GM21825 (cell line): ENCODE measurements around the gene SCGB1C1.
"Not testable (repeated sequence)": the region's sequence is repeated elsewhere in the genome, so short reads cannot be mapped to it uniquely, and the experiment has no call there.

Source experiments
- ATAC-seq: cut with Tn5 transposase; IDR thresholded peaks from one replicate; pipeline ENCODE4 v1.9.1; 2021; ENCODE audit warnings: mild to moderate bottlenecking, moderate library complexity; ENCODE audit not compliant: unreplicated experiment

Gene SCGB1C1

DNA sequence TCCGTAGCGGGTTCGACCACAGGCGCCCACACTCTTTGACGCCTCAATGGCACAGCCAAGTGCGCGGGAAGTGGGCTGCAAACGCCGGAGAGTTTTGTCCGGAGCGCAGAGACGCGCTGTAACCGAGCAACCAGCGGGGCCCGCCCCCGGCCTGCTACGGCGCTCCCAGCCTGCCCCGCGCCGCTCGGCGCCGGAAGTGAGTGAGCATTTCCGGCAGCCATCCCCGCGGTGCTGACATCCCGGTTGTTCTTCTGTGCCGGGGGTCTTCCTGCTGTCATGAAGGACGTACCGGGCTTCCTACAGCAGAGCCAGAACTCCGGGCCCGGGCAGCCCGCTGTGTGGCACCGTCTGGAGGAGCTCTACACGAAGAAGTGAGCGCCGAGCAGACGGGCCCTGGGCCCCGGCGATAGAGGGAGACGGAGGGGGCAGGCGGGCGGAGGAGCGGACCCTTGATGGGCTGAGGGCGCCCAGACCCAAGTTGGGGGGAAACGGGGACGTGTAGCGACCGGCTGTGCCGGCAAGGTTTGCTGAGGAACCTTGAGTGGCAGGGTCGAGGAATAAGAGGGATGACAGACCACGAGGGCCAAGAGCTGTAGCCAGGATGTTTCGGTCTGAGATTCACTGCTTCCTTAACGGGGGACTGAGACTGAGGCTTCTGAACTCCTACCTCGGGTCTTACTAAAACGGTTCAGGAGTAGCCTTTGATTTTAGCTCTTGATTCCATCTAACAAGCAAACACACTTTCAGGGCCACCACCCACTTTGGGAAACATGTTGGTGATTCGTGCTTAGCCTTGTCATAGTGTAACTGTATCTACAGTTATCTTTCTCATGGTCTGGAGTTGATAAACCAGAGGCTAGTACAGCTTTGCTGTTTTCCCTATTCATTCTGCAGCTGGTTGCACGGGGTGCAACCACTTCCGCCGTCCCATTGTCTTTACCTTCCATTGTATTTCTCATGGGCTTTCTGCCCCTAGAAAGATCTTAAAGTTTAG lies 44.2 kb downstream of the SCGB1C1 start, which contains the start of gene PSMD13:
Gene PSMD13 (plus strand): TSS at position 203 of the 994 bp plus-strand sequence. CDS start 74 bp downstream, at position 277.
- ATAC-seq: peak; percentile 81

DNA sequence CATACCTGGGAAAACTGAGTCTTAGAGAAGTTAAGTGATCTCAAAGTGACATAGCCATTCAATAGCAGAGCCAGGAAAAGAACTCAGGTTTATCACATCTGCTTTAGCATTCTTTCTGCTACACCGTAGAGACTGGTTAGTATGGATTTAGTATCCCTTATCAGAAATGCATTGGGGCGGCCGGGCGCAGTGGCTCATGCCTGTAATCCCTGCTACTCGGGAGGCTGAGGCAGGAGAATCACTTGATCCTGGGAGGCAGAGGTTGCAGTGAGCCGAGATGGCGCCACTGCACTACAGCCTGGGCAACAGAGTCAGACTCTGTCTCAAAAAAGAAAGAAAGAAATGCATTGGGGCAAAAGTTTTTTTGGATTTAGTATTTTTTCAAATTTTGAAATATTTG lies 45.5 kb downstream of the SCGB1C1 start:
- not testable (repeated sequence) for ATAC-seq

DNA sequence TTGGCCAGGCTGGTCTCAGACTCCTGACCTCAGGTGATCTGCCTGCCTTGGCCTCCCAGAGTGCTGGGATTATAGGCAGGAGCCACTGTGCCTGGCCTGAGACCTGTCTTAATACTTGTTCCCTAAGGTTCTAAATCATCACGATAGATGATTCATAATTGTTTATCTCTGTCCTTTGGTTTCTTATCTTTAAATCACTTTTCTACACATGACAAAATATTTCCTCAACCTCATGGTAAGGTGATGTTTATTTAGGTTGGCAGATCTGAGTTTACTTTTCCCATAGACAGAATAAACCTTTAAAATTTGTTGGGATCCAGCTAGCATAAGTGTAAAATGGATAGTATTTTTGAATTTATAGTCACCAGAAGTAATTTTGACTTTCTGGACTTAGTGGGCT lies 47.4 kb downstream of the SCGB1C1 start:
- ATAC-seq: no peak

DNA sequence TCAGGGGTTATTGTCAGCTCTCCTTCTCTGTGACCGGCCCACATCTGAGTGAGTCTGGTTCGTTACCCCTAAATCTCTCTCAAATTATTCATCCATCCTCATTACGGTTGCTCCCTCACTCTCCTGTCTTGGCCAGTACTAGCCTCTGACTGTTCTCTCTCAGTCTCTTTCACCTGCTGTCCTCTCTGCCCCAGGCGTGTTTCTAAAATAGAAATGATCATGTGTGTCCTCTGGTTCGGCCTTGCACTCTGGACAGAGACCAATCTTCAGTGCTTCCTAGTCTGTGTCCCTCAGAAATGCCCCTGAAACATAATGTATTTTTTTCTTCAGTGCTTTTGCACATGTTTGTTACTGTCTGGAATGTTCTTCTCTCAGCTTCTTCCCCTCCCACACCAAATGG lies 48.8 kb downstream of the SCGB1C1 start:
- ATAC-seq: no peak
